ENCODE data around the gene CMTM5.

Gene CMTM5

GRCh38 chr14:23372509-23372908 lies 4.3 kb upstream of the CMTM5 start, which contains the start of gene IL25:
IL25 (plus strand) TSS chr14:23372809.
- TF ChIP-seq FOXP2 (optimal IDR thresholded peaks at IDR 0.05; ENCODE audit: borderline replicate concordance, extremely low read depth, extremely low read length, insufficient read depth), result no peak
- TF ChIP-seq, protein P1, sequence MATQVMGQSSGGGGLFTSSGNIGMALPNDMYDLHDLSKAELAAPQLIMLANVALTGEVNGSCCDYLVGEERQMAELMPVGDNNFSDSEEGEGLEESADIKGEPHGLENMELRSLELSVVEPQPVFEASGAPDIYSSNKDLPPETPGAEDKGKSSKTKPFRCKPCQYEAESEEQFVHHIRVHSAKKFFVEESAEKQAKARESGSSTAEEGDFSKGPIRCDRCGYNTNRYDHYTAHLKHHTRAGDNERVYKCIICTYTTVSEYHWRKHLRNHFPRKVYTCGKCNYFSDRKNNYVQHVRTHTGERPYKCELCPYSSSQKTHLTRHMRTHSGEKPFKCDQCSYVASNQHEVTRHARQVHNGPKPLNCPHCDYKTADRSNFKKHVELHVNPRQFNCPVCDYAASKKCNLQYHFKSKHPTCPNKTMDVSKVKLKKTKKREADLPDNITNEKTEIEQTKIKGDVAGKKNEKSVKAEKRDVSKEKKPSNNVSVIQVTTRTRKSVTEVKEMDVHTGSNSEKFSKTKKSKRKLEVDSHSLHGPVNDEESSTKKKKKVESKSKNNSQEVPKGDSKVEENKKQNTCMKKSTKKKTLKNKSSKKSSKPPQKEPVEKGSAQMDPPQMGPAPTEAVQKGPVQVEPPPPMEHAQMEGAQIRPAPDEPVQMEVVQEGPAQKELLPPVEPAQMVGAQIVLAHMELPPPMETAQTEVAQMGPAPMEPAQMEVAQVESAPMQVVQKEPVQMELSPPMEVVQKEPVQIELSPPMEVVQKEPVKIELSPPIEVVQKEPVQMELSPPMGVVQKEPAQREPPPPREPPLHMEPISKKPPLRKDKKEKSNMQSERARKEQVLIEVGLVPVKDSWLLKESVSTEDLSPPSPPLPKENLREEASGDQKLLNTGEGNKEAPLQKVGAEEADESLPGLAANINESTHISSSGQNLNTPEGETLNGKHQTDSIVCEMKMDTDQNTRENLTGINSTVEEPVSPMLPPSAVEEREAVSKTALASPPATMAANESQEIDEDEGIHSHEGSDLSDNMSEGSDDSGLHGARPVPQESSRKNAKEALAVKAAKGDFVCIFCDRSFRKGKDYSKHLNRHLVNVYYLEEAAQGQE (IDR thresholded peaks at IDR 0.05; ENCODE audit: insufficient read depth in 1 of 2, low read depth in 2 of 2, low read length in 2 of 2), result no peak

DNA sequence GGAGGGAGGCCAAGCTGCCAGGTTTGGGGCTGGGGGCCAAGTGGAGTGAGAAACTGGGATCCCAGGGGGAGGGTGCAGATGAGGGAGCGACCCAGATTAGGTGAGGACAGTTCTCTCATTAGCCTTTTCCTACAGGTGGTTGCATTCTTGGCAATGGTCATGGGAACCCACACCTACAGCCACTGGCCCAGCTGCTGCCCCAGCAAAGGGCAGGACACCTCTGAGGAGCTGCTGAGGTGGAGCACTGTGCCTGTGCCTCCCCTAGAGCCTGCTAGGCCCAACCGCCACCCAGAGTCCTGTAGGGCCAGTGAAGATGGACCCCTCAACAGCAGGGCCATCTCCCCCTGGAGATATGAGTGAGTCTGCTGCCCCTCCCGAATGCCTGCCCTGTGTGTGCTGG lies 3.8 kb upstream of the CMTM5 start:
- TF ChIP-seq, protein P1 (IDR thresholded peaks at IDR 0.05; ENCODE audit: insufficient read depth in 1 of 2, low read depth in 2 of 2, low read length in 2 of 2), result no peak
- TF ChIP-seq SIN3A (IDR thresholded peaks at IDR 0.05; ENCODE audit: borderline replicate concordance, insufficient read depth, low read length) (no peak), POLR2AphosphoS5 (IDR thresholded peaks at IDR 0.05; ENCODE audit: low read depth, low read length) (no peak), TAF1 (IDR thresholded peaks at IDR 0.05; ENCODE audit: borderline replicate concordance, insufficient read depth, low read length) (no peak), FOXP2 (optimal IDR thresholded peaks at IDR 0.05; ENCODE audit: borderline replicate concordance, extremely low read depth, extremely low read length, insufficient read depth) (no peak)

- no peak for TF ChIP-seq POLR2AphosphoS5 (IDR thresholded peaks at IDR 0.05; ENCODE audit: low read depth, low read length)
- TF ChIP-seq SIN3A (IDR thresholded peaks at IDR 0.05; ENCODE audit: borderline replicate concordance, insufficient read depth, low read length), result no peak
- TF ChIP-seq, protein P1 (IDR thresholded peaks at IDR 0.05; ENCODE audit: insufficient read depth in 1 of 2, low read depth in 2 of 2, low read length in 2 of 2), result no peak
- TF ChIP-seq FOXP2 (optimal IDR thresholded peaks at IDR 0.05; ENCODE audit: borderline replicate concordance, extremely low read depth, extremely low read length, insufficient read depth), result no peak
- no peak for TF ChIP-seq TAF1 (IDR thresholded peaks at IDR 0.05; ENCODE audit: borderline replicate concordance, insufficient read depth, low read length)
These were observed 1.2 kb upstream of the CMTM5 start for GRCh38 chr14:23375527-23376251.

DNA sequence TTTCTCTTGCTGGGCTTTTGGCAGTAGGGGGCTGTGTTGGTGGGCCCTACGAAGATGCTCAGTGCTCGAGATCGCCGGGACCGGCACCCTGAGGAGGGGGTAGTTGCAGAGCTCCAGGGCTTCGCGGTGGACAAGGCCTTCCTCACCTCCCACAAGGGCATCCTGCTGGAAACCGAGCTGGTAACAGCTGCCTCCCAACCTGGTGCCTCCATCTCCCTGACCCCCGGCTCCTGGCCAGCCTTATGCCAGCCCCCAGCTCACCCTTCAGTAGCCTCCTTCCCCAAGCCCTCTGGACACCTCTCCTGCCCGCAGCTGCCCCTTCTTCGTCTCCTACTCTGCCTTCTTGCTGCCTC lies 328 bp downstream of the CMTM5 start:
- TF ChIP-seq FOXP2 (optimal IDR thresholded peaks at IDR 0.05; ENCODE audit: borderline replicate concordance, extremely low read depth, extremely low read length, insufficient read depth) (no peak), POLR2AphosphoS5 (IDR thresholded peaks at IDR 0.05; ENCODE audit: low read depth, low read length) (no peak), SIN3A (IDR thresholded peaks at IDR 0.05; ENCODE audit: borderline replicate concordance, insufficient read depth, low read length) (no peak), TAF1 (IDR thresholded peaks at IDR 0.05; ENCODE audit: borderline replicate concordance, insufficient read depth, low read length) (no peak)
- TF ChIP-seq, protein P1 (IDR thresholded peaks at IDR 0.05; ENCODE audit: insufficient read depth in 1 of 2, low read depth in 2 of 2, low read length in 2 of 2), result no peak

Measured in PFSK-1 (cell line).